Hepatocyte (in vitro differentiated cells): Measurements from ENCODE around the gene PACSIN2. TPM values are rescaled to one million over a fixed set of nuclear protein-coding genes. Genes with fewer than 3 reads are reported as not detected.

Experiments used
- DNase-seq: peaks from one replicate; pipeline ENCODE4 v3.0.0-alpha.2; 2016; ENCODE audit warnings: low spot score
- H2AFZ ChIP-seq: fragments of 200-600 bp; sonication (generic); 2 replicates; pipeline ENCODE4 v1.6.0; 2016; ENCODE audit warnings: antibody characterized with exemption, mild to moderate bottlenecking
- H3K27ac ChIP-seq: fragments of 200-600 bp; sonication (generic); 2 replicates; pipeline ENCODE4 v1.5.1; 2016; ENCODE audit warnings: mild to moderate bottlenecking
- H3K27me3 ChIP-seq: fragments of 200-600 bp; sonication (generic); 2 replicates; pipeline ENCODE4 v1.6.1; 2016
- H3K36me3 ChIP-seq: fragments of 200-600 bp; sonication (generic); replicated peaks from 2 replicates; pipeline ENCODE4 v1.5.1; 2016; ENCODE audit warnings: low read depth; ENCODE audit not compliant: insufficient read depth
- H3K4me1 ChIP-seq: fragments of 200-600 bp; sonication (generic); 2 replicates; pipeline ENCODE4 v1.5.1; 2016; ENCODE audit warnings: mild to moderate bottlenecking, moderate library complexity; ENCODE audit not compliant: insufficient read depth
- H3K4me2 ChIP-seq: fragments of 200-600 bp; sonication (generic); 2 replicates; pipeline ENCODE4 v1.6.0; 2016
- H3K4me3 ChIP-seq: fragments of 200-600 bp; sonication (generic); 2 replicates; pipeline ENCODE4 v1.5.1; 2016; ENCODE audit warnings: mild to moderate bottlenecking
- H3K79me2 ChIP-seq: fragments of 200-600 bp; sonication (generic); 2 replicates; pipeline ENCODE4 v1.6.0; 2017; ENCODE audit warnings: mild to moderate bottlenecking
- H3K9me2 ChIP-seq: fragments of 200-600 bp; sonication (generic); replicated peaks from 2 replicates; pipeline ENCODE4 v1.6.0; 2017; ENCODE audit warnings: mild to moderate bottlenecking; ENCODE audit not compliant: insufficient read depth
- H3K9me3 ChIP-seq: fragments of 200-600 bp; sonication (generic); 2 replicates; pipeline ENCODE4 v1.5.1; 2016; ENCODE audit warnings: low read depth, mild to moderate bottlenecking
- H4K20me1 ChIP-seq: fragments of 200-600 bp; sonication (generic); 2 replicates; pipeline ENCODE4 v1.6.0; 2016; ENCODE audit warnings: mild to moderate bottlenecking; ENCODE audit not compliant: insufficient read depth, poor library complexity, severe bottlenecking
- CTCF ChIP-seq: fragments of 200-600 bp; sonication (generic); IDR thresholded peaks from 2 replicates; pipeline ENCODE4 v1.5.1; 2016; ENCODE audit warnings: antibody characterized with exemption, mild to moderate bottlenecking; ENCODE audit not compliant: poor library complexity
- EZH2 ChIP-seq: fragments of 200-600 bp; sonication (generic); IDR thresholded peaks from 2 replicates; pipeline ENCODE4 v1.6.1; 2016; ENCODE audit warnings: antibody characterized with exemption, mild to moderate bottlenecking, borderline replicate concordance
- EZH2phosphoT487 ChIP-seq: fragments of 200-600 bp; sonication (generic); IDR thresholded peaks from one replicate; pipeline ENCODE4 v1.6.1; 2018; ENCODE audit warnings: antibody characterized with exemption, mild to moderate bottlenecking, low read depth, moderate library complexity; ENCODE audit not compliant: unreplicated experiment, severe bottlenecking
- WGBS: methylation state at CpG from one replicate; pipeline ENCODE4 v1.1.6; 2016; ENCODE audit warnings: low lambda C conversion rate; ENCODE audit errors: missing lambda C conversion rate; 5-methylcytosine and 5-hydroxymethylcytosine counted together
- polyA plus RNA-seq: library from polyadenylated mRNA; unstranded; fragments of >200 nt; fragmentation: Nextera tagmentation; extraction: Ambion mirVana; gene quantifications from 2 replicates; pipeline ENCODE4 v1.2.1, GENCODE V29; 2016
- total RNA-seq: library from RNA; depleted of rRNA; stranded (reverse); fragments of >200 nt; gene quantifications from 2 replicates; pipeline ENCODE4 v1.2.3, GENCODE V29; 2014

The PACSIN2 gene
- total and polyA plus RNA-seq, 2 experiments from 2014 or later = 77.7 to 86.3 TPM

- Histone ChIP-seq H4K20me1 (no peaks in the 10 kb centered on the region), H3K4me2 (no peak overlapping the region), H3K4me3 (no peak overlapping the region), H3K27me3 (no peaks in the 10 kb centered on the region), H3K9me2 (no peaks in the 10 kb centered on the region), H3K4me1 (no peaks in the 10 kb centered on the region), H3K27ac (no peak overlapping the region), H3K79me2 (peaks cover 3% of the 10 kb centered on the region), H3K9me3 (no peaks in the 10 kb centered on the region), H2AFZ (no peak overlapping the region), H3K36me3 (no peaks in the 10 kb centered on the region)
- TF ChIP-seq EZH2phosphoT487 (no peak), CTCF (no peak), EZH2 (no peak)
- DNase-seq = no peak
- WGBS = 88% methylated on average over 8 of the region's 8 CpGs
Observed at GRCh38 chr22:42877158-42877557, 137.8 kb downstream of the PACSIN2 start.

GRCh38 chr22:42876041-42876440, 138.9 kb downstream of the PACSIN2 start:
- no peaks in the 10 kb centered on the region for H3K9me3 ChIP-seq
- H3K36me3 ChIP-seq = no peaks in the 10 kb centered on the region
- H2AFZ ChIP-seq = no peak overlapping the region
- H3K4me3 ChIP-seq = no peak overlapping the region
- H3K4me1 ChIP-seq = no peaks in the 10 kb centered on the region
- no peak for TF ChIP-seq EZH2phosphoT487
- no peak for TF ChIP-seq CTCF
- TF ChIP-seq EZH2 = no peak
- H3K27ac ChIP-seq = no peak overlapping the region
- DNase-seq = no peak
- H3K9me2 ChIP-seq = no peaks in the 10 kb centered on the region
- no peak overlapping the region for H3K4me2 ChIP-seq
- peaks cover 3% of the 10 kb centered on the region for H3K79me2 ChIP-seq
- no peaks in the 10 kb centered on the region for H3K27me3 ChIP-seq
- H4K20me1 ChIP-seq = no peaks in the 10 kb centered on the region
- WGBS = 96% methylated on average over 17 of the region's 17 CpGs

- DNase-seq = no peak
- WGBS = 97% methylated on average over 7 of the region's 7 CpGs
- H3K4me3 ChIP-seq = no peak overlapping the region
- no peaks in the 10 kb centered on the region for H3K9me2 ChIP-seq
- TF ChIP-seq CTCF = no peak
- H2AFZ ChIP-seq = no peak overlapping the region
- H3K27ac ChIP-seq = no peak overlapping the region
- no peaks in the 10 kb centered on the region for H3K9me3 ChIP-seq
- no peak overlapping the region for H3K4me2 ChIP-seq
- H3K4me1 ChIP-seq = no peaks in the 10 kb centered on the region
- no peaks in the 10 kb centered on the region for H3K27me3 ChIP-seq
- H4K20me1 ChIP-seq = no peaks in the 10 kb centered on the region
- H3K36me3 ChIP-seq = no peaks in the 10 kb centered on the region
- H3K79me2 ChIP-seq = no peaks in the 10 kb centered on the region
Observed at GRCh38 chr22:42874010-42874409, 140.9 kb downstream of the PACSIN2 start.

GRCh38 chr22:42873356-42873755, 141.6 kb downstream of the PACSIN2 start:
- no peak for DNase-seq
- Histone ChIP-seq H3K9me2 (no peaks in the 10 kb centered on the region), H3K9me3 (no peaks in the 10 kb centered on the region), H3K36me3 (no peaks in the 10 kb centered on the region), H3K27ac (no peak overlapping the region), H2AFZ (no peak overlapping the region), H4K20me1 (no peaks in the 10 kb centered on the region), H3K4me3 (no peak overlapping the region), H3K4me2 (no peak overlapping the region), H3K4me1 (peaks cover 1% of the 10 kb centered on the region), H3K79me2 (no peaks in the 10 kb centered on the region), H3K27me3 (no peaks in the 10 kb centered on the region)
- TF ChIP-seq CTCF = no peak
- no peak for TF ChIP-seq EZH2phosphoT487
- no peak for TF ChIP-seq EZH2
